HS-5 (cell line): Measurements from ENCODE around the gene SYT8.
"Not testable (repeated sequence)": the region's sequence is repeated elsewhere in the genome, so short reads cannot be mapped to it uniquely, and the experiment has no call there.

Experiments used
- DNase-seq: peaks from one replicate; pipeline ENCODE4 v3.0.0-alpha.2; 2012; ENCODE audit warnings: low read depth

Gene SYT8

GRCh38 chr11:1834779-1835670 is at the start of gene SYT8:
Gene SYT8 (plus strand): TSS chr11:1834990. CDS start chr11:1835106, 116 bp downstream.
- DNase-seq, result no peak

DNA sequence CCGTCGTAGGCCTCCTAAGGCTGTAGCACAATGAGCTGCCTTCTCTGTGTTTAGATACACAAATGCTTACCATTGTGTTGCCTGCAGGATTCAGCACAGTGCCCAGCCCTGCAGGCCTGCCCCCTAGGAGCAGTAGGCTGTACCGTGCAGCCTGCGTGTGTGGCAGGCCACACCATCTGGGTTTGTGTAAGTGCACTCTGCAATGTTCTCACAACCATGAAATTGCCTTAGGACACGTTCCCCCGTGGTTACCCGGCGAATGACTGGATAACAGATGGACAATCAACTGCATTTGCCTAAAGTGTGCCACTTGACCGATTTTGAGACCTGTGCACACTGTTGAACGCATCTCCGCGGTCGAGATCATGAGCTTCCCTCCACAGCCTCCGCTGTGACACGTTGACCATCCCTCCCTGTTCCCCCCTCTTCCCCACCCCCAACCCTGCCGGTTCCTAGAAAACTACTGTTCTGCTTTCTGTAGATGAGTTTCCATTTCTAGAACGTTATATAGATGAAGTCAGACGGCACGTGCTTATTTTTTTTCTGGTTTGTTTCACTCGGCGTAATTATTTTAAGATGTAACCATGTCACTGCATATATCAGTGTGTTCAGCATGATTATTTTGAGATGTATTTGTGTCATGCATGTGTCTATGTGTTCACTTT is 48.9 kb upstream of the SYT8 start:
- DNase-seq, result no peak

DNA sequence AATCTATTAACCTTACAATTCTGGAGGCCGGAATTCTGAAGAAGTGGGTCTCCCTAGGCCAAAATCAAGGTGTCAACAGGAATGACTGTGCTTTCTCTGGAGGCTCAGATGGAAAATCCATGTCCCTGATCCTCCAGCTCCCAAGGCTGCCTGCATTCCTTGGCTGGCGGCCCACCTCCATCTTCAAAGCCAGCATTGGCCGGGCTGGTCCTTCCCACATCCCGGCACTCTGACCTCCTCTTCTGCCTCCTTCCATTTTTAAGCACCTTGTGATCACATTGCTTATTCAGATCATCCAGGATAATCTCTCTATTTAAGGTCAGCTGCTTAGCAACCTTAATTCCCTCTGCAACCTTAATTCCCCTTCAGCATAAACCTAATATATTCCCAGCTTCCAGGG is 48.3 kb upstream of the SYT8 start:
- DNase-seq, result no peak

GRCh38 chr11:1791912-1792311 is 42.9 kb upstream of the SYT8 start:
- no peak for DNase-seq

DNA sequence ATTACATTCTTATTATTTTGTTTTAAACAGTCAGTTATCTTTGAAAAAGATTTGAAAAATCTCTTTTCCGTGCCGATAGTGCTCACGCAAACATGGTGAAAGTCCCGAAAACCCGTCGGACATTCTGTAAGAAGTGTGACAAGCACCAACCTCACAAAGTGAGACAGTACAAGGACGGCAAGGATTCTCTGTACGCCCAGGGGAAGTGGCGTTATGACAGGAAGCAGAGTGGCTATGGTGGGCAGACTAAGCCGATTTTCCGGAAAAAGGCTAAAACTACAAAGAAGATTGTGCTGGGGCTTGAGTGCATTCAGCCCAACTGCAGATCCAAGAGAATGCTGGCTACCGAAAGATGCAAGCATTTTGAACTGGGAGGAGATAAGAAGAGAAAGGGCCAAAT is 42.3 kb upstream of the SYT8 start:
- DNase-seq, result no peak

DNA sequence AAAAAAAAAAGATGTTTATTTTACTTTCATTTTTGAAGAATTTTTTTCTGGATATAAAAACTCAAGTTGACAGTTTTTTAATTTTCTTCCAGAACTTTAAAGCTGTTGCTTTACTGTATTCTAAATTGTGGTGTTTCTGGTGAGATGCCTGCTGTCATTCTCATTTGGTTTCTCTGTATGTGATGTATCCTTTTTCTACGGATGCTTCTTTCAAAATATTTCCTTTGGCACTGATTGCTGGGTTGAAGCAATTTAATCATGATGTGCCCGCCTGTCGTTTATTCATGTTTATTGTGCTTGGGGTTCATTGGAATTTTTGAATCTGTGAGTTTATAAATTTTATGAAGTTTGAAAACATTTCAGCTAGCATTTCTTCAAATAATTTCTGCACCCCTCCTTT is 41.7 kb upstream of the SYT8 start:
- DNase-seq, result no peak

DNA sequence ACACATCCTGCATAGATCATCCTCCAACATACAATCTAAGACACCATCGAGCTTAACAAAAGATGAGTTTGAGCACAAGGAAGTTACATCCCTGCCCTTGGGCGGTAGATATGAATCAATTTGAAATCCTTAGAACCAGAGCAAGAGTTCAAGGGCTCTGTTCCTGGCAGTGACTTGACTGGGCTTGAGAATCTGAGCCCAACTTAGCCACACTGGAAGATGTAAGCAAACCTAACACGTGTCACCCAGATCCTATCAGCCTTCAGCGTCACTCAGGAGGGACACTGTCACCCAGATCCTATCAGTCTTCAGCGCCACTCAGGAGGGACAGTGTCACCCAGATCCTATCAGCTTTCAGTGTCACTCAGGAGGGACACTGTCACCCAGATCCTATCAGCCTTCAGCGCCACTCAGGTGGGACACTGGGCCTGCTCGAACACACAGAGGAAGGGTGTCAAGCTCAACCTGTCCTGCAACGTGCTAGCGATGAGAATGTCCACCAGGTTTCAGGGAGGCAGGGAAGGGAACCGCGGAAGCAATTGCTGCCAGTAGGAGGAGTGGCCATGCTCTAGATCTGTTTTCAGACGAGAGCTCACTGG is 38.3 kb upstream of the SYT8 start:
- DNase-seq, result no peak

DNA sequence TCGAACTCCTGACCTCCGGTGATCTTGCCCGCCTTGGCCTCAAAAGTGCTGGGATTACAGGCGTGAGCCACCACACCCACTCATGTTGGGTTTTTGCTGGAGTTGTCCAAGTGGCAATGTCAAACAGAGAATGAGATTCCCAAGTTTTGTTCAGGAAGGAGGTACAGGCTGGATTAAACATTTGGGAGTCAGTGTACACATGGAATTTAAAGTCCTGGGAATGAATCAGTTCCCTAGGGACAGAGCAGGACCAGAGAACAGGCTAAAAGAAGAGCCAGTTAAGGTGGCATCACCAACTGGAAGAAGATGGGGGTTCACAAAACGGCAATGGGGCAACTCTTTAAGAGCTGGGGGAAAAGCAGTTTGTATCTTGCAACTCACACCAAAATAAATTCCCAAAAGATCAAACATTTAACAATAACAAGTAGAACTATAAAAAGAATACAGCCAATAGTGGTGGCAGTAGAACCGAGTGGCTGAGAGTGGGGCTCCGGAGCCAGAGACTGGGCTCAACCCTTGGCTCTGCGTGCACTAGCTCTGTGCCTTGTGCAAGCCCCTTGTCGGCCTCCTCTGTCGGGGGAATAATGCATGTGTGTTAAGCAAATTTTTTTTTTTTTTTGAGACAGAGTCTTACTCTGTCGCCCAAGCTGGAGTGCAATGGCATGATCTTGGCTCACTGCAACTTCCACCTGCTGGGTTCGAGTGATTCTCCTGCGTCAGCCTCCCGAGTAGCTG is 37.2 kb upstream of the SYT8 start:
- DNase-seq, result no peak

DNA sequence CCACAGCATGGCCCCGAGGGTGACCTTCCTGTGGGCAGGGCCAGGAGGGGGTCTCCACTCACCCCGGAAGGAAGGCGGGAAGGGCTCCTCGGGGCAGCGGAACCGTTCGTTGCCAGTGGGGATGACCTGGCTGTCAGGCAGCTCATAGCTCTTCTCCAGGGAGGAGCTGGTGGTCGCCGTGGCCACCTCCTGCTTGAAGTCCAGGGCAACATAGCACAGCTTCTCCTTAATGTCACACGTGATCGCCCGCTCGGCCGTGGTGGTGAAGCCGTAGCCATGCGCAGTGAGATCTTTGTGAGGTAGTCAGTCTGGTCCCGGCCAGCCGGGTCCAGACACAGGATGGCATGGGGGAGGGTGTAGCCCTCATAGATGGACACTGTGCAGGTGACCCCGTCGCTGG is 31.5 kb upstream of the SYT8 start:
- DNase-seq, result no peak

GRCh38 chr11:1803835-1804519 is 30.8 kb upstream of the SYT8 start:
- not testable (repeated sequence) for DNase-seq

- no peak for DNase-seq
Measured at GRCh38 chr11:1805525-1805924, 29.3 kb upstream of the SYT8 start.

DNA sequence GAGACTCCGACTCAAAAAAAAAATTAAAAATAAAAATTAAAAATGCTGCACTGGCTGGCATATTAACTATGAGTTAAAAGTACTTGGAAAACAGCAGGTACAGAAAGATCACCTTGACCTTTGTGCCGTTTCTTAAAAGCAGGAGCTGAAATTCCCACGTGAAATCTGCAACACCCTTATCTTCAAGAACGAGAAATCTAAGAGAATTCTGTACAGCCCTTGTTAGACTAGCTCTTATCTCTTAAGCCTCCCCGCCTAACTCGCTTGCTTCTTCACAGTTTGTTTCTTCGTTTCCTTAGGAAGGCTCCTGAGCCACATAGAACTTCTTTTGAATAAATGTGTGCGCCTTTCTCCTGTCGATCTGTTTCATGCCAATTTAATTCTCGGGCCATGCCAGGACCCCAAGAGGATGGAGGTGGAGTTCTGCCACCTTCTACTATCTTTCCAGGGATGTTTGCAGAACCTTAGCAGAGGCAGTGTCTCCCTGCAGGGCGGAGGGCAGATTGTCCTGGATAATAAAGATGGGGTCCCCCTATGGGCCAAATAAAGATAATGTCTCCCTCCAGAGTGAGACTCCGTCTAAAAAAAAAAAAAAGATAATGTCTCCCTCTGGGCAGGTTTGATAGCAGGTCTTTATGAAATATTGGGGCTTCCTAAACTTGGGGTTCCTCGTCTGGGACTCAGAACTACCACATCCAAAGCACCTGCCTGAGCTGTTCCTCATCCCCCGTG is 27.4 kb upstream of the SYT8 start:
- DNase-seq, result no peak

DNA sequence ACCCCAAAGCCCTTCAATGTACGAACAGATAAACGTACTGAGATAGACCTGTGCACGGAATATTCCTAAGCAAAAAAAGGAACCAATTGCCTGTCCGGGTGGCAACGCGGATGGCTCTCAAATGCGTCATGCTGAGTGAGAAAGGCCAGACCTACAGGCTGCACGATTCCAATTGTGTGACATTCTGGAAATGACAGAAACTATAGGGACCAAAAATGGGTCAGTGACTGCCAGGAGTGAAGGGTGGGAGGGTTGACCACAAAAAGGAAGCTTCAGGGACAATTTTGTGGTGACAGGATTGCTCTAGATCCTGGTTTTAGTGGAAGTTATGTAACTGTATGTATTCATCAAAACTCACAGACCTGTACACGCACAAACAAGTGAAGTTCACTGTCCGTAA is 24.0 kb upstream of the SYT8 start:
- DNase-seq, result no peak

- no peak for DNase-seq
Measured at GRCh38 chr11:1812274-1812673, 22.5 kb upstream of the SYT8 start.

DNA sequence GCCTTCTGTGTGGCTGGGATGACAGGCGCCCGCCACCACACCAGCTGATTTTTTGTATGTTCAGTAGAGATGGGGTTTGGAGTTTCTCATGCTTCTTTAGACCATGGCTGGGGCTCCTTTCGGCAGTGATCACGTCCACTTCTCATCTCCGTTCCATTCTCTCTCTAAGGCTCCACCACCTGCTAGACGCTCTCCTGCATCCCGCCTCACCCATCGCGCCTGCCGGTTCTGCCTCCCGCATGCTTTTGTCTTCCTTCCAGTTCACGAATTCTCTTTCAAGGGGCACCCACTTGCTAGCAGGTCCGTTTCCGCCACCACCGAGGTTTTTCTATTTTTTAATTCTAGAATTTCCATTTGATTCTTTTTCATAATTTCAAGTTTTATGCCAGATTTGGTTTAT is 22.0 kb upstream of the SYT8 start:
- no peak for DNase-seq

DNA sequence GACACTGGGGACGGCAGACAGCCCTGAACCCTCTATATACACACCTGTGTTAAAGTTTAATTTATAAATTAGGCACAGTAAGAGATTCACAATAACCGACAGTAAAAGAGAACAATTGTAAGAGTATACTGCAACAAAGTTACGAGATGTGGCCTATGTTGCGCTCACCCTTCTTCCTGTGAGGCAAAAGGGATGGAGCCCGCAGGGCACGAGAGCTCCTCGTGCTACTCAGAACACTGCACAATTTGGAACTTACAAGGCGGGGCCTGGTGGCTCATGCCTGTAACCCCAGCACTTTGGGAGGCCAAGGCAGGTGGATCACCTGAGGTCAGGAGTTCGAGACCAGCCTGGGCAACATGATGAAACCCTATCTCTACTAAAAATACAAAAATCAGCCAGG is 21.4 kb upstream of the SYT8 start:
- not testable (repeated sequence) for DNase-seq

- DNase-seq, result no peak
Measured at GRCh38 chr11:1814691-1815090, 20.1 kb upstream of the SYT8 start.

GRCh38 chr11:1815311-1815710 is 19.5 kb upstream of the SYT8 start:
- DNase-seq, result no peak

- DNase-seq, result no peak
Measured at GRCh38 chr11:1815751-1816150, 19.0 kb upstream of the SYT8 start.

- DNase-seq, result no peak
Measured at GRCh38 chr11:1817000-1817399, 17.8 kb upstream of the SYT8 start.

GRCh38 chr11:1817511-1817910 is 17.3 kb upstream of the SYT8 start:
- DNase-seq, result no peak
